NCI-H146 (cell line): ENCODE results near the gene MCOLN3.
"Not testable (repeated sequence)": the region's sequence is repeated elsewhere in the genome, so short reads cannot be mapped to it uniquely, and the experiment has no call there.

Experiments used
- DNase-seq: peaks from one replicate; lab custom pipeline; 2025; lab: John Stamatoyannopoulos, UW

Gene MCOLN3

DNA sequence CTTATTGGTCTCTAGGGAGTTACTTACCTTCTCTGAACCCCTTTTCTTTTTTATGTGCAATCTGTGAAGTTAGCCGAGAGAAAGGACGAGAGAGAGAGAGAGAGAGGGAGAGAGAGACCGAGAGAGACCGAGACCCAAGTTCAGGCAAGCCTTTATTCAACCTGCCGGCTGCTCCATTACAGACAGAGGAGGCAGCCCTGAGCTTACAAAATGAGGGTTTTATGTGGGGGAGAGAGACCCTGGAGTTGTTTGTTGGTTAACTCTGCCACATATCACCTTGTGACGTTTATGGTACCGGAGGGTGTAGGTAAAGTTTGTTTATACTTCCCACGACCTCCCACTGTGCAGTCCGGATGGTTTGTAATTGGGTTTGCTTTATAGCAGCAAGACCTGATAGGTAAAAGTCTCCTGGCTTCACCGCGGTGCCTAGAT lies 1.5 kb upstream of the MCOLN3 start:
- no peak for DNase-seq

DNA sequence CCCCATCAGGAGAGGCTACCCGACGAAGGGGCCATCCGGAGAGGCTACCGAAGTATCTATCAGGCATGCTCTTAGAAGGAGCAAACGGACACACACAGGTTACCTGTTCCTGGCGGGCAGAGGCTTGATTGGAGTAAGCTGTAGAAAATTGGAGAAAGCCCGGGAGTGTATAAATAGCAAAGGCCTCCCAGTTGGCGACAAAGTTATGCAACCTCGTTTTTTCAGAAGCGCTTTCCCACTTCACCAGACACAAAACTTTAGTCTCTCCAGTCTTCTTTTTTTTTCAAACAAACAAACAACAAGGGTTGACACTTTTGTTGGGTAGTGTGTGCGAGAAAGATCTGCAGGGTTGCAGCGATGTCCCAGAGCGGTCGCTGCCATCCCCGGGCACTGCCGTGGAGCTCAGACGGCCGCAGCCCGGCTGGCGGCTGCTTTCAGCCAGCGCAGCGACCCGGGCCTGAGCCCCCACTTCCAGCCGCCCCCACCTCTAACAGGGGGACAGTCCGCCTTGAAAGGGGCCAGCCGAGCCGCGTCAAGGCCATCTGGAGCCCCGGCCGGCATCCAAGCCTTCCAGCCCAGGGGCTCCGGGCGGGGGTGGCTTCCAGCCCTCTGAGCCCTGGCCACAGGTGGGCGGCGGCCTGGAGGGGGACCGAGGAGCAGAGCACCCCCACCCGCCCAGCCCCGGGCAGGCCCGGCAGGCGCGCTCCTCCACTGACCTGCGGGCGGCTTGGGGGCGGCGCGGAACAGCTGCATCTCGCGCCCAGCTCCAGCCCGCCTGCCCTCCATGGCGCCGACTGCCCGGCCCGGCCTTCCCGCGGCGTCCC lies 616 bp downstream of the MCOLN3 start:
- peak; percentile 16 for DNase-seq

- no peak for DNase-seq
Measured at GRCh38 chr1:85047144-85047471, 1.2 kb downstream of the MCOLN3 start.

DNA sequence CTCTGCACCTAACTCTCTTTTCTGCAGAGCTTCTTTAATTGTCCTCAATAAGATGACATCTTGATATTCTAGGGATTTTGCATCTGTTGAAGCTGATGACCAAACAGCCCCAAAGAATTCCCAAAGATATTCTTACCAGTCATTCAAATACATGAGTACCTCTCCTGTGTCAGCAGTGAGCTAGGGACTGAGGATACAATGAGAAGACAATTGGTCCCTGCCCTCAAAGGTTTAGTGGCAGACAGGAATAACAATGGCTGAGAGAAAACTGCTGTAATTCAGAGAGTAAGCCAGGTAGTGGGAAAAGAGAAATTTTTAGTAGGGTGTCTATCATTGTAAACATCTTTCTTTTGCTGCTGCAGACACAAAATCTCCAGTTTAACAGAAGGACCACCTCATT lies 5.9 kb downstream of the MCOLN3 start:
- DNase-seq: no peak

DNA sequence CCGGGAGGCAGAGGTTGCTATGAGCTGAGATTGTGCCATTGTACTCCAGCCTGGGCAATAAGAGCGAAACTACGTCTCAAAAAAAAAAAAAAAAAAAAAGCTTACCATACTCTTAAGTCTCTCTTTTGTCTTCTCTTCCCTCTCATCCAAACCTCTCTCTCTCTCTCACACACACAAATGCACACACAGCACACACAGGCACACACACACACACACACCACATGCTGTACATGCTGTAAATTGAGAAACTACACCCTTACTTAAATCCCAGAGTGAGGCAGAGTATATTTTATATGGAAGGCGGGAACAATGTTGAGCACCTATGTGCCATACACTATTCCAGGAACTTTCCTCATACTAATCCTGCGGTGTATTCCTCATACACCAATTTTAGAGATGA lies 6.5 kb downstream of the MCOLN3 start:
- no peak for DNase-seq

GRCh38 chr1:85033221-85033620 lies 15.1 kb downstream of the MCOLN3 start:
- DNase-seq: no peak

DNA sequence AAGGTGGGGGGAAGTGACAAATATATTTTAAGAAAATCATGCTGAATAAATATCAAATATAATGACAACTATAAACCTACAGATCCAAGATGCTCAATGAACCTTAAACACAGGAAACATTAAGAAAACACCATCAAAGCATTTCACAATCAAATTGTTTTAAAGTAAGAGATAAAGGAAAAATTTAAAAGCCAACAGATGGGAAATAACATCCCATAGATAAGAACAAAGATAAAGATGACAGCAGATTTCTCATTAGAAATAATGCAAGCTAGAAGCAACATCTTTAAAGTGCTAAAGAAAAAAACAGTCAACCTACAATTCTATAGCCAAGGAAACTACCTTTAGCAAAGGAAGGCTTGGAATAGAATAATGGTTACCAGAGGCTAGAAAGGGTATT lies 17.8 kb downstream of the MCOLN3 start:
- no peak for DNase-seq

DNA sequence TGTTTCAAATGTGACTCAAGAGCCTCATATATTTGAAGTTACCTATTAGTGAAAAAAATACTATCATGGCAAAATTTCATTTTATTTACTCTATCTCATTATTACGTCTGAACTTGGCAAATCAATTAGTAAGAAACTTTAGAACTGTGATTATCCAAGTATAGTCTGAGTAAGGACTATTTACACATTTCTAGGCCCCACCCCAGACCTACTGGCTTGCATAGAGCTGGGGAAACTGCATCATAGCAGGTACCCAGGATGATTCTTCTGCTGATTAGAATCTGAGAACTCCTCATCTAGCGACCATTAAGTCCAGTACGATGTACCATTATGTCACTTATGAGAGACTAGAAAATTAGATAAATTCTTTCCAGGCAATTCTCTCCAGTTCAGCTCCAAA lies 20.1 kb downstream of the MCOLN3 start:
- DNase-seq: no peak

DNA sequence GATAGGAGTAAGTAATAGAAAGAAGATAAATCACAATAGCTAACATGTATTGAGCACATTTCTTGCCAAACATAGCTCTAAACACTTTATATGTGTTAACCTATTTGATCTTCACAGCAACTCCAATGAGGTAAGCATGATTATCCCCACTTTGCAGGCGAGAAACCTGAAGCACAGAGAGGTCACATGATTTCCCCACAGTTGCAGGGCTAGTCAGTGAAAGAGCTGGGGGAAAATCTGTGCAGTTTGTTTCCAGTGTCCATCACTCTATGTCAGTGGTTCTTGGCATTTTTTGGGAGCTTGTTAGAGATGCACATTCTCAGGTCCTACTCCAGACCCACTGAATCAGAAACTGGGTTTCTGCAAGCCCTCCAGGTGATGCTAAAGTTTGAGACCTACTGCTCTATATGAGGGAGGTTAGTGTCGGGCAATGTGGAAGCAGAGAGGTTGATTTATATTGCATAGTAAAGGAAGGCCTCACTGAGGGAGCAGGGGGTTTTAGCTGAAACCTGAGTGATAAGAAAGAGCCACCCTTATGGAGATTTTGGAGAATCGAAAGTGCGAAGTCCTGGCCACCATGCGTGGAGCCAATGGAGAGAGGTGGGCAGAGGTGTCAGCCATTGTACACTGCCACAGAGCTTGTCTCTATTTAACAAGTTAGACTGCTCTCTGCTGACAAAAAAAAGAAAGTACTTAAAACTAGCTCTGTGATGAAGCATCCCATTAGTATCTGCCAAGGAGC lies 20.9 kb downstream of the MCOLN3 start:
- no peak for DNase-seq

- DNase-seq: no peak
Measured at GRCh38 chr1:85025940-85026339, 22.4 kb downstream of the MCOLN3 start.

GRCh38 chr1:85024736-85025135 lies 23.6 kb downstream of the MCOLN3 start:
- no peak for DNase-seq

DNA sequence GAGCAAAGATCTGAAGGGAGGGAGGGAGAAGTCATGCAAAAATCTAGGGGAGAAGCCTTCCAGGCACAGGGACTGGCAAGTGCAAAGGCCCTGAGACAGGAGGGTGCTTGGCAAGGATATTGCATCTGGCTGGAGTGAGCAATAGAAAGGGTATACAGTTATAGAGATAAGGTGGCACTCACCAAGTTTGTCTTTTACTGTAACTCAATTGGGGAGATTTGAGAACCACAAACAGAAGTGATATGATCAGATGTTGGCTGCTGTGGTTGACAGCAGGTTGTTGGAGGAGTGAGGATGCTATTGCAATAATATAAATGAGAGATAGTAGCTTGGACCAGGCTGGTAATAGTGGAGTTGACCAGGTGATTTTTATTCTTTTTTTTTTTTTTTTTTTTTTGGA lies 25.6 kb downstream of the MCOLN3 start:
- DNase-seq: no peak

DNA sequence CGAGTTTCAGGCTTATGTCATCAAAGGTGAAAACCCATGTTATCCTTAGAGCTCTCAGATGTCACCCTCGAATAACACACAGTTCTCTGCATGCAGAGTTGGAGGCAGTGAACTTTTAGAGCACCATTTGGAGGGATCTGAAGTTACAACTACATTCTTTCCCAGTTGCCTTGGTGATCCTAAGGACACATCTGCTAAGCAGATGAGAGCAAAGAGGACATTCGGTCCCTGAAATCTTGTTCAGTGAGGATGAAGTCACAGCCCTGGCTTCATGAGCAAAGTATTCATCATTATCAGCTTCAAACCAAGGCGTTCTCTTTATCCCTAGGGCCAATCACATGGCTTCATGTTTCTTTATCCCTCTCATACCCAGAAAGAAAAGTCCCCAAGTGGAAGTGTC lies 28.3 kb downstream of the MCOLN3 start:
- DNase-seq: no peak

DNA sequence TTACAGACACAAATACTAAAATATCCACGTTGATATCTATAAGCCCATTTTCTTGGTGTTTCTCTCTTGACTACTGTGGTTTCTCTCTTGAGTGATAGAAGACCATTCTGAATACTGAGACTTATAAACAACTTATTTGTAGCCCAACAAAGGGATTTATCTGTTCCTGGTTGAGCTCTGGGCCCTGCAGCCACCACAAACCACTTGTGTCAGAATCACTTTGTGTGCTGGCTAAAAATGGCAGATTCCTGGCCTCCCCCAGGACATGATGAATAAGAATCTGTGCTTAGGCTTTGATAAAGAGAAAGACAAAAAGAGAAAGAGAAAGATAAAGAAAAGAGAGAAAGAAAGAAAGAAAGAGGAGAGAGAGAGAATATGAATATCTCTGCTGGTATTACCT lies 32.5 kb downstream of the MCOLN3 start:
- DNase-seq: no peak

DNA sequence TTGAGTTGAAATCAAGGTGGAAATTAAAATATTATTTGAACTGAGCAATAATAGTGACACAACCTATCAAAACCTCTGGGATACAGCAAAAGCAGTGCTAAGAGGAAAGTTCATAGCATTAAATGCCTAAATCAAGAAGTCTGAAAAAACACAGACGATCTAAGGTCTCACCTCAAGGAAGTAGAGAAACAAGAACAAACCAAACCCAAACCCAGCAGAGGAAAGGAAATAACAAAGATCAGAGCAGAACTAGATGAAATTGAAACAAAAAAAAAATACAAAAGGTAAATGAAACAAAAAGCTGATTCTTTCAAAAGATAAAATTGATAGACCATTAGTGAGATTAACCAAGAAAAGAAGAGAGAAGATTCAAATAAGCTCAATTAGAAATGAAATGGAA lies 42.7 kb downstream of the MCOLN3 start:
- not testable (repeated sequence) for DNase-seq

DNA sequence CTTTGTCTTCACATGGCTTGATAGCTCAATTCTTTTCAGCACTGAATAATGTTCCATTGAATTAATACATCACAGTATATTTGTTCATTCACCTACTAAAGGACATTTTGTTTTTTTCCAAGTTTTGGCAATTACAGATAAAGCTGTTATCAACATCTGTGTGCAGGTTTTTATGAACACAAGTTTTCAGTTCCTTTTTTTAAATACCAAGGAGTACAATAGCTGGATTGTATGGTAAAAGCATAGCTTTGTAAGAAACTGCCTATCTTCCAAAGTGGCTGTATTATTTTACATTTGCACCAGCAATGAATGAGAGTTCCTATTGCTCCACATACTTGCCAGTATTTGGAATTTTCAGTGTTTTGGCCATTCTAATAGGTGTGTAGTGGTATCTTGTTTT lies 46.6 kb downstream of the MCOLN3 start:
- no peak for DNase-seq

- no peak for DNase-seq
Measured at GRCh38 chr1:84998642-84999280, 49.5 kb downstream of the MCOLN3 start.

DNA sequence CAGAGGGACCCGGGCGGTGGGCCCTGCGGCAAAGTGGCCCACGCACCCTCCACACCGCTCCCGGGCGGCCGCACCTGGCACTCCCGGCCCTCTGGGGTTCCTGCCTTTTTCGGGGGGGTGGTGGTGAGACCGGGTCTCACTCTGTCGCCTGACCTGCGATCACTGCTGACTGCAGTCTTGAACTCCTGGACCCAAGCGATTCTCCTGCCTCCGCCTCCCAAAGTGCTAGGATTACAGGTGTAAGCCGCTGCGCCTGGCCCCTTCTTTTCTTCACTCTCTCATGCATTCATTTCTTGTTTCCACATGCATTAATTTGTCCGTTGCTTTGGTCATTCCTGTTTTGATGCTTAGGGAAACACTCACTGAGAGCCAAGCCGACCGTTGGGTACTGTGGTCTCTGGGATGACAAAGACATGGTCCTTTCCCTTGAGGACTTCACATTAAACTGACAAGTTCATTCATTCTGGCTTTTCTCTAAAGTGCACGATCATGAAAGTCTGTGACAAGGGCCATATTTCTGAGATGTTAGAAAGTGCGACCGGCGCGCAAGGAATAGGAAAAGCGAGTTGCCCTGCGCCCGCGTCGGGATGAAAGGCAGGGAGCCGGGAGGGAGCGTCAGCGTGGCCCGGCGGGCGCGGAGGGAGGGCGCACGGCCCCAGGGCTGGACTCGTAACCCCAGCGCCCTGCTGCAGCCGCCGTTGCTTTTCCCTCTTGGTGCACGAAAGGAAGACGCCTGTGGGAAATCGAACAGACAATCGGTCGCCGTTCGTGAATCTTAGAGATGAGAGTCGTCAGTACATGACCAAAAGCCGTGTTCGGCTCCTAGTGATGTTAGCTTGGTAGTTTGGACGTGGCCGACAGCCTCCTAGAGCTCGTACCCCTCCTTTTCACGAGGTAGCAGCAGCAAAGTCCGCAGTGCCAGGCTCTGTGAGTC lies 50.4 kb downstream of the MCOLN3 start:
- peak; percentile 30 for DNase-seq

DNA sequence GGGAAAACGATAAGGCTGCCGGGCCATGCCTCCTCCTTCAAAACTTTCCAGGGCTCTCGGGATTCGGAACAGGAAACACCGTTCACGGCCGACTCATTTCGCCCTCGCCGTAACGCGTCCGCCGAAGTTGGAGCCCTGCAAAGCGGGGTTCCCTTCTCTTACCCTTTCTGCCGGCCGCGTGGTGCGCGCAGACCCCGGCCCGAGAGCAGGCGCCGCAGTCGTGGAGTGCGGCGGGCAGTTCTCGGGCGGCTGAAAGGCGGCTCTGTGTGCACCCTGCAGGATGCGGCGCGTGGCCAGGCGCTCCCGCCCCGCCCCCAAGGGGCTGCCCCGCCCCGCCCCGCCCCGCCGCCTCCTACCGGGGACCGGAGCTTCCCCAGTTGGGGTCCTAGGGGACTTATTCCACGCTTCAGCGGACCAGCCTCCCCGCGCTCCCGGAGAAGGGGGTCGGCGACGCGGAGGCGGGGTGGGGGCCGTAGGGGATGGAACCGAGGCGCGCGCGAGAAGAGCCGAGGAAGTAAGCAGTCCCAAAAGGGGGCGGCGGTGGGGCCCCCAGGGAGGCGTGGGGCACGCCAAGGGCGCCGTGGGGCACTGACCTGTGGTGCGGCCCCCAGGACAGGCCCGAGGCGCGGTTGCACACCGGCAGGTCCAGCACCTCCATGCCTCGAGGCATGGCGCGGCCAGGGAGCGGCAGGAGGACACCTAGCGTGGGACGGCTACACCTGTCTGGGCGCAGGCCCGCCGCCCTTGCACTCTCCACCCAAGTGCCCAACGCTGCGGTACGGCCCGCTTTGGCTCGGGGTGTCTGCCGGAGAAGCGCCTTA lies 51.2 kb downstream of the MCOLN3 start, which contains the start of gene MCOLN2:
MCOLN2 (minus strand) TSS at position 268 of the 821 bp plus-strand sequence; CDS start at position 27, 241 bp downstream.
- DNase-seq: peak; percentile 43

DNA sequence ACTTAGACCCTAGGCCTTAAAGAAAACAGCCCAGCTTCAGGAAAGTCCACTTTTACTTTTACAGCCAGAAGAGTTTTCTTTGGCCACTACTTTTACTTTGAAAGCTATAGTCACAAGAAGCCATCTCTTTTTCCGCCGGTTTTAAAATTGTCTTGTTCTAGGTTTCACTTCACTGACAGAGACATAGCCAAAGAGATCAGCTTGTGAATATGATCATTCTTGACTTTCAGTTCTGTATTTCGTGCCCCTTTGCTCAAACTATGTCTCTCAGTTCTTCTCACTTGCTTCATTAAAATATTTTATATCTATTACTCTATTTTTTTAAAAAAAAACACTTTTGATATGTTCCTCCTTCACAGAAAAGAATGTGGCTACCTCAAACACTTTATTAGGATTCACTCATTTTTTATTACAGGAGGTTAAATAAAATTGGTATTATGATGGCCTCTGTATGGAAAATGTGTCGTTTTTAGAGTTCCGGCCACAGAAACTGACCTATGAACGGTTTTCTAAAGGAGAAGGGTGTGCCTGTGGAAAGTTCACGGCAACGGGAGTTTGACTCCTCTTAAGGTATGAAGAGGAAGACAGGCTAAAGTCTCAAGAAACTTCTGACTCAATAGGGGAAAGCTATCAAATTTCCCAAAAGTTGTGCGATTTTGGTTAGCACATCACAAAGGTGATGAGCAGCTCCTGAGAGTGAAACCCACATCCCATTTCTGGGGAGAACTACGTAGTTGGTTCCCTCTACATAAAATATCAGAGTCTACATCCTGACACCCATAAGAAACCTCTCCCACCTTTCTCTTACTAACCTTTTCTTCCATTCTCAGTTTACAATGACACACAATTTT lies 52.6 kb downstream of the MCOLN3 start:
- DNase-seq: no peak
